ENCODE measurements around the gene ENOX1. TPM values are rescaled to one million over a fixed set of nuclear protein-coding genes. Genes with fewer than 3 reads are reported as not detected.

The ENOX1 gene
- total and polyA plus RNA-seq, 2 of the 8 experiments (the other 6 are each of a cell fraction or from before 2014, with no cell fraction given) = 0.23 to 0.37 TPM

DNA sequence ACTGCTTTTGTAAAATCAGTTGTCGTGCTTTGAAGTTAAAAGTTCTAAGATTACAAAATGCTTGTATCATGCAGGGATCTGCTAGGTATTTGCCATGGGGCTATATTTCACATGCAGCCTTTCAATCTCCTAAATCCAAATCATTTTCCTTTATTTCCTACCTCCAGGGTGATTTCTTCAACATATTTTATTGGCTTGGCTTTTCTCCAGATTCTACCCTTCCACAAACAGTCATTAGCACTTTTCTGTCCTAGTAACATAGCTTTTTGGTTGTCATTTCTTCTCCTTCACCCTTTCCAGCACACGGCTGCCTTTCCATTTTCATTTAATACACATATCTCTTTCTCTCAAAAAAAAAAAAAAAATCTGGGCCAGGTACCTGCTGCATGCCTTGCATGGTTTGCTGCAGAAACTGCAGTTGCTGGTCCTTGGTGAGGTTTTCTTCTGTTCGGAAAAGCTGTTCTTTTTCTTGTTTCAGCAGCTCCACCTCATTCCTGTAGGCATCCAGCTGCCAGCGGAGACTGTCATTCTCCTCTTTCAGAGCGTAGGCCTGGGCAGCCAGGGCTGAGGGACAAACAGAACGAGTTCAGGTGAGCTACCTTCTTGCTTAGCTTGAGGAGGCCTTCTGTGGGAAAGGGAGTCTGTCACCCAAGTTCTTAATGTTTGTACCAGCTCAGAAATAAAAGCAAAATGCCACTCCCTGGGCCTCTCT lies 488.6 kb downstream of the ENOX1 start (continued):
- TF ChIP-seq CHD7 (IDR thresholded peaks at IDR 0.05; ENCODE audit: insufficient replicate concordance, low read length) (no peak), ASH2L (IDR thresholded peaks at IDR 0.05; ENCODE audit: low read length) (no peak), E2F6 (IDR thresholded peaks at IDR 0.05) (no peak), SIRT6 (IDR thresholded peaks at IDR 0.05; ENCODE audit: low read length) (no peak), RXRA (IDR thresholded peaks at IDR 0.05; ENCODE audit: insufficient read depth, low read depth, low read length) (no peak), KDM1A (IDR thresholded peaks at IDR 0.05; ENCODE audit: borderline replicate concordance, low read length) (no peak), CBX5 (IDR thresholded peaks at IDR 0.05; ENCODE audit: low read depth, low read length) (no peak), POLR2AphosphoS5 (IDR thresholded peaks at IDR 0.05; ENCODE audit: low read depth, low read length) (no peak), EZH2 (IDR thresholded peaks at IDR 0.05; ENCODE audit: low read depth, low read length, severe bottlenecking) (no peak)

Data from H1 (cell line).